A549 (cell line): ENCODE results near the gene DSEL. TPM values are rescaled to one million over a fixed set of nuclear protein-coding genes. Genes with fewer than 3 reads are reported as not detected.

Experiments used
- ATAC-seq, 2 experiments: fragments of 200-7000 bp in 1 of 2; fragments of >200 bp in 1 of 2; cut with Nextera tagmentation in 1 of 2; cut with Tn5 transposase in 1 of 2; 3 replicates each; pipeline versions ENCODE4 v1.8.0 to v1.9.1; 2018 to 2020; ENCODE audit warnings: mild to moderate bottlenecking in 1 of 2, moderate library complexity in 1 of 2
- CTCF ChIA-PET: fragments of 300-600 bp; sonication (Branson Sonifier 250); formaldehyde crosslinking; extraction: SDS; loops from one replicate; lab custom pipeline; 2021; ENCODE audit warnings: antibody characterized with exemption, inconsistent platforms; lab: Yijun Ruan, JAX
- POLR2A ChIA-PET: fragments of 350-600 bp; formaldehyde crosslinking; extraction: SDS; loops from one replicate; lab custom pipeline; 2021; ENCODE audit warnings: antibody characterized with exemption, inconsistent platforms; lab: Yijun Ruan, JAX
- DNase-seq, 2 experiments: peaks; one replicate each; pipeline versions ENCODE4 v3.0.0 to v3.0.0-alpha.2; 2011 to 2016; ENCODE audit warnings: low read depth in 1 of 2, low spot score in 1 of 2
- FAIRE-seq: peaks from 2 replicates; lab custom pipeline; 2011; peaks lifted over from hg19 to GRCh38; lab: Jason Lieb, UNC
- H3K27ac ChIP-seq, 2 experiments: fragments of >200 bp; sonication (Bioruptor Twin); formaldehyde crosslinking; 3 replicates each; pipeline ENCODE4 v1.5.1; 2016 to 2017
- H3K4me1 ChIP-seq: fragments of >200 bp; sonication (Bioruptor Twin); formaldehyde crosslinking; 3 replicates; pipeline ENCODE4 v1.6.1; 2016
- H3K4me2 ChIP-seq: fragments of >200 bp; sonication (Bioruptor Twin); formaldehyde crosslinking; 3 replicates; pipeline ENCODE4 v1.6.1; 2016
- H3K4me3 ChIP-seq: fragments of >200 bp; sonication (Bioruptor Twin); formaldehyde crosslinking; 3 replicates; pipeline ENCODE4 v1.5.1; 2016
- H3K9me3 ChIP-seq: fragments of >200 bp; sonication (Bioruptor Twin); formaldehyde crosslinking; 3 replicates; pipeline ENCODE4 v1.6.1; 2016
- ATOH8 ChIP-seq: fragments of 250-450 bp; sonication (Bioruptor Pico); IDR thresholded peaks from 2 replicates; pipeline ENCODE4 v1.5.0; 2020; ENCODE audit warnings: low read depth, mild to moderate bottlenecking, moderate library complexity
- CBX2 ChIP-seq: fragments of 200-600 bp; sonication (generic); IDR thresholded peaks from 2 replicates; pipeline ENCODE4 v1.6.1; 2016; ENCODE audit warnings: low read depth, mild to moderate bottlenecking, borderline replicate concordance
- CBX8 ChIP-seq: fragments of 200-600 bp; sonication (generic); IDR thresholded peaks from 2 replicates; pipeline ENCODE4 v1.6.1; 2016
- CHD2 ChIP-seq: fragments of 150-350 bp; IDR thresholded peaks from 2 replicates; pipeline ENCODE4 v1.6.1; 2014; ENCODE audit warnings: low read length; ENCODE audit not compliant: partially characterized antibody
- CHD4 ChIP-seq: fragments of 200-600 bp; sonication (generic); IDR thresholded peaks from 2 replicates; pipeline ENCODE4 v1.6.1; 2016; ENCODE audit warnings: antibody characterized with exemption, mild to moderate bottlenecking, borderline replicate concordance
- CTCF ChIP-seq: fragments of >200 bp; sonication (Bioruptor Twin); formaldehyde crosslinking; IDR thresholded peaks from 3 replicates; pipeline ENCODE4 v1.5.1; 2016
- EHF ChIP-seq: fragments of 250-450 bp; sonication (Bioruptor Pico); IDR thresholded peaks from 2 replicates; pipeline ENCODE4 v1.5.0; 2020; ENCODE audit warnings: mild to moderate bottlenecking
- EHMT2 ChIP-seq: fragments of 200-600 bp; sonication (generic); IDR thresholded peaks from 2 replicates; pipeline ENCODE4 v1.6.1; 2016; ENCODE audit warnings: antibody characterized with exemption, low read depth, mild to moderate bottlenecking, moderate library complexity
- ELK1 ChIP-seq: fragments of 150-350 bp; IDR thresholded peaks from 2 replicates; pipeline ENCODE4 v1.6.1; 2014; ENCODE audit warnings: low read depth, mild to moderate bottlenecking, low read length
- ESRRA ChIP-seq: fragments of 150-350 bp; IDR thresholded peaks from 2 replicates; pipeline ENCODE4 v1.6.1; 2014; ENCODE audit warnings: mild to moderate bottlenecking, low read length, borderline replicate concordance
- GATA3 ChIP-seq: IDR thresholded peaks from 2 replicates; pipeline ENCODE4 v1.6.1; 2012; ENCODE audit warnings: borderline replicate concordance
- HDAC2 ChIP-seq: fragments of 200-600 bp; sonication (generic); IDR thresholded peaks from 2 replicates; pipeline ENCODE4 v1.6.1; 2016
- HES2 ChIP-seq: fragments of >200 bp; sonication (Bioruptor Twin); formaldehyde crosslinking; IDR thresholded peaks from 2 replicates; pipeline ENCODE4 v1.6.1; 2016
- HEYL ChIP-seq: fragments of 250-450 bp; sonication (Bioruptor Pico); IDR thresholded peaks from 2 replicates; pipeline ENCODE4 v1.8.0; 2021; ENCODE audit warnings: mild to moderate bottlenecking, moderate library complexity
- HOXA7 ChIP-seq: fragments of 250-450 bp; sonication (Bioruptor Pico); IDR thresholded peaks from 2 replicates; pipeline ENCODE4 v1.5.0; 2020; ENCODE audit warnings: mild to moderate bottlenecking, moderate library complexity
- HOXB13 ChIP-seq: fragments of 250-450 bp; sonication (Bioruptor Pico); IDR thresholded peaks from 2 replicates; pipeline ENCODE4 v1.5.0; 2020; ENCODE audit warnings: low read depth, mild to moderate bottlenecking, moderate library complexity
- KDM1A ChIP-seq: fragments of 200-600 bp; sonication (generic); IDR thresholded peaks from 2 replicates; pipeline ENCODE4 v1.6.1; 2016; ENCODE audit warnings: low read depth, mild to moderate bottlenecking
- MAFK ChIP-seq: fragments of 450-650 bp; IDR thresholded peaks from 2 replicates; pipeline ENCODE4 v1.6.1; 2014; ENCODE audit not compliant: partially characterized antibody
- MAX ChIP-seq: IDR thresholded peaks from 2 replicates; pipeline ENCODE4 v1.6.1; 2012
- NFE2L2 ChIP-seq: fragments of 150-350 bp; conservative IDR thresholded peaks from 2 replicates; pipeline ENCODE4 v1.6.1; 2014; ENCODE audit warnings: low read length
- NR3C1 ChIP-seq: fragments of >200 bp; sonication (Bioruptor Twin); formaldehyde crosslinking; IDR thresholded peaks from 3 replicates; pipeline ENCODE4 v1.6.1; 2017
- POLR2A ChIP-seq: IDR thresholded peaks from 2 replicates; pipeline ENCODE4 v1.6.1; 2012; ENCODE audit warnings: mild to moderate bottlenecking, low read length
- POLR2AphosphoS2 ChIP-seq: conservative IDR thresholded peaks from 2 replicates; pipeline ENCODE4 v1.6.1; 2012; ENCODE audit warnings: low read length, improper control_type of control experiment, inconsistent platforms
- REST ChIP-seq: fragments of 200-600 bp; sonication (generic); IDR thresholded peaks from 2 replicates; pipeline ENCODE4 v1.6.1; 2016; ENCODE audit warnings: antibody characterized with exemption, mild to moderate bottlenecking, moderate library complexity
- RNF2 ChIP-seq: fragments of 200-600 bp; sonication (generic); IDR thresholded peaks from 2 replicates; pipeline ENCODE4 v1.6.1; 2016; ENCODE audit warnings: low read depth, mild to moderate bottlenecking, antibody characterized with exemption, moderate library complexity, borderline replicate concordance
- SMC3 ChIP-seq: fragments of >200 bp; sonication (Bioruptor Twin); formaldehyde crosslinking; IDR thresholded peaks from 3 replicates; pipeline ENCODE4 v1.6.1; 2018; ENCODE audit warnings: inconsistent platforms
- SREBF2 ChIP-seq: fragments of 450-650 bp; IDR thresholded peaks from 2 replicates; pipeline ENCODE4 v1.6.1; 2014; ENCODE audit warnings: mild to moderate bottlenecking, moderate library complexity
- ZFP36 ChIP-seq: fragments of 450-650 bp; IDR thresholded peaks from 2 replicates; pipeline ENCODE4 v1.6.1; 2014; ENCODE audit warnings: borderline replicate concordance; ENCODE audit not compliant: partially characterized antibody
- WGBS: methylation state at CpG from one replicate; pipeline ENCODE4 v1.1.6; 2017; ENCODE audit errors: missing lambda C conversion rate; 5-methylcytosine and 5-hydroxymethylcytosine counted together
- polyA plus RNA-seq, 4 experiments: library from polyadenylated mRNA; depleted of rRNA in 3 of 4; stranded (reverse); fragments of >200 nt; fragmentation: RNase III in 1 of 4; extraction: RNeasy Plus Mini Kit Qiagen cat#74134 plus additional on column Dnase treatment in 1 of 4; gene quantifications; 2 replicates in 3 of 4; 3 replicates in 1 of 4; pipeline ENCODE4 v1.2.3, GENCODE V29; 2011 to 2017

DSEL gene
- polyA plus RNA-seq, 2 of the 4 experiments (the other 2 are of a cell fraction): 0.21 to 0.34 TPM

GRCh38 chr18:67508146-67508545 is 8.4 kb downstream of the DSEL start:
- ATAC-seq: no peak
- no peak for TF ChIP-seq ESRRA
- no peak for TF ChIP-seq ATOH8 (CRISPR knock-in tag)
- no peak for TF ChIP-seq POLR2A
- no peak for TF ChIP-seq CHD2
- TF ChIP-seq ELK1: no peak
- TF ChIP-seq CBX2: no peak
- TF ChIP-seq HOXA7 (CRISPR knock-in tag): no peak
- no peak for TF ChIP-seq KDM1A
- no peak for TF ChIP-seq GATA3
- TF ChIP-seq HOXB13 (CRISPR knock-in tag): no peak
- TF ChIP-seq MAX: no peak
- no peak for TF ChIP-seq NR3C1
- TF ChIP-seq EHF (CRISPR knock-in tag): no peak
- no peak for TF ChIP-seq ZFP36
- no peak for TF ChIP-seq HES2
- no peak for TF ChIP-seq SMC3
- no peak for TF ChIP-seq HEYL (CRISPR knock-in tag)
- no peak for TF ChIP-seq CHD4
- no peak for TF ChIP-seq REST
- no peak for DNase-seq
- H3K4me2 ChIP-seq: no peak overlapping the region
- no peak overlapping the region for H3K27ac ChIP-seq
- CTCF ChIA-PET: no interaction called here
- WGBS: 53% methylated on average over 2 of the region's 2 CpGs
- no peak for FAIRE-seq
- H3K4me3 ChIP-seq: no peak overlapping the region
- no peaks in the 10 kb centered on the region for H3K4me1 ChIP-seq
- H3K9me3 ChIP-seq: no peaks in the 10 kb centered on the region
- POLR2A ChIA-PET: no interaction called here

- WGBS: 58% methylated on average over 1 of the region's 1 CpG
- no peak for DNase-seq
These were observed 11.8 kb downstream of the DSEL start for GRCh38 chr18:67504739-67505138.

More at GRCh38 chr18:67504739-67505138, 11.8 kb downstream of the DSEL start:
- TF ChIP-seq CTCF (no peak), POLR2AphosphoS2 (no peak), CBX8 (no peak), EHF (CRISPR knock-in tag) (no peak), EHMT2 (no peak), HDAC2 (no peak), MAFK (no peak), NFE2L2 (no peak), RNF2 (no peak), CHD2 (no peak), KDM1A (no peak), POLR2A (no peak), HOXA7 (CRISPR knock-in tag) (no peak), SREBF2 (no peak), ZFP36 (no peak)
- H3K27ac ChIP-seq: no peak overlapping the region
- H3K4me1 ChIP-seq: no peaks in the 10 kb centered on the region
- ATAC-seq: no peak
- ChIA-PET POLR2A (no interaction called here), CTCF (no interaction called here)
- H3K9me3 ChIP-seq: no peaks in the 10 kb centered on the region
- no peak overlapping the region for H3K4me2 ChIP-seq
- no peak for FAIRE-seq
- H3K4me3 ChIP-seq: no peak overlapping the region
